Measurements from ENCODE around the gene GRP.
A peak's percentile ranks its signal among the peaks of the same experiment; 100 is the strongest.
"Not testable (repeated sequence)": the region's sequence is repeated elsewhere in the genome, so short reads cannot be mapped to it uniquely, and the experiment has no call there.

The GRP gene

DNA sequence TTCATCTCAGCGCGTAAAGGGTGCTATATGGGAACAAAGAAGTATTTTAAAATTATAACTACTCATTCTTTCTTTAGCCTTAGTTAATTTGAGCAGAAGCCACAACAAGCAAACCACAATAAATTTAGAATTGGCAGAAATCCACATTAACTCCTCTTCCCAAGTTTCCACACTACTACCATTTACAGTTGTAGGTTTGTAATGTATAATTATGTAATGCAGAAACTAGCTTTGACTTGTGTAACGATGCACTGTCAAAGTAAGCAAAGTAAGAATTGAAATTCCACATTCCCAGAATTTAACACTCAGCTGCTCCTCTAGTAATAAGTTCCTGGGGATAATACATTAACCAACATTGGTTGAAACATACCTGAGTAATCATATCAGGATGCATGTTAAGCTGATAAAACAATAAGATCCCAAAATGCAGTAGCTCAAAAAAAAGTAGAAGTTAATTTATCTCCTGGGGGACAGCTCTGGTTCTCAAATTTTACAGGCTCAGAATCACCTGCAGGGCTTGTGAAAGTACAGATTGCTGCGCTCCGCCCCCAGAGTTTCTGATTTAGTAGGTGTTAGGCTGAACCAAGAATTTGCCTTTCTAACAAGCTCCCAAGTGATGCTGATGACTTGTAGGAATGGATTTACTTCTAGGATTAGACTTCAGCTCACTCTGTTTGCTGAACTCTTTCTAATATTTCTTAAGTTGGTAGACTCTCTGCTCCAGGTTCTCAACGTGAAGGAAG, 9.9 kb downstream of the GRP start:
- FAIRE-seq, result no peak

DNA sequence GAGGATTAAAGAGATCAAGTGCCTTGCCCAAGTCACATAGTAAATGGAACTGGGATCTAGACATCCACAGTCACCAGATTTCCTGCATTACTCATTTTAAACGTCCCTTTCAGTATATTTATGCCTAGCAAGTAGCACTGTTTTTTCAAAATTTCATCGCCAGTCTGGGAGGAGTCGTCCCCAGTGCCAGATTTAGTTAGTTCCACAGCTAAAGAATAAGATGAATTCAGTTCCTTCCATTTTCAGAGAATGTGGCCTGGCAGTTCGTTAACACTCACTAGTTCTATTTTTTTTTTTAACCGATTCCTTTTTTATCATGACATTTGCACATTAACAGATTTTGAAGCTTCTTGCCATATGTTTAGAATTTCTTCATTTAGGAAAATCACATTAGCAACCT, 11.2 kb downstream of the GRP start:
- FAIRE-seq, result no peak

DNA sequence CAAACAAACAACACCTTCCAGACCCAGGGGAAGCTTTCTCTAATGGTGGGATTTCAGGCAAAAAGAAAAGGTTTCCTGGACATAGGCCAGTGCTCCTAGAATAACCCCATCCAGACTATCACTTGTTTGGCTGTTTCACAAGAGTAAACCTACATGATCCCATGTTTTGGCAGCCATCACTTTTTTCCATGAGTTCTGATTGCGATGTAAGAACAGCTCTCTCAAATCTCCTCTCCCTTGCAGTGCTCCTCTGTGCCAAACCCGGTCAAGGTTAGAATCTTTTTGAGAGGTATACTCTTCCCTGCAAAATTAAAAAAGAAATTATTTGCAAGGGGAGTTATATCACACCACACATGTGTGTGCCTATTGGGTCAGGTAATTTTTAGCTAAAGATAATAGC, 11.9 kb downstream of the GRP start:
- no peak for FAIRE-seq

DNA sequence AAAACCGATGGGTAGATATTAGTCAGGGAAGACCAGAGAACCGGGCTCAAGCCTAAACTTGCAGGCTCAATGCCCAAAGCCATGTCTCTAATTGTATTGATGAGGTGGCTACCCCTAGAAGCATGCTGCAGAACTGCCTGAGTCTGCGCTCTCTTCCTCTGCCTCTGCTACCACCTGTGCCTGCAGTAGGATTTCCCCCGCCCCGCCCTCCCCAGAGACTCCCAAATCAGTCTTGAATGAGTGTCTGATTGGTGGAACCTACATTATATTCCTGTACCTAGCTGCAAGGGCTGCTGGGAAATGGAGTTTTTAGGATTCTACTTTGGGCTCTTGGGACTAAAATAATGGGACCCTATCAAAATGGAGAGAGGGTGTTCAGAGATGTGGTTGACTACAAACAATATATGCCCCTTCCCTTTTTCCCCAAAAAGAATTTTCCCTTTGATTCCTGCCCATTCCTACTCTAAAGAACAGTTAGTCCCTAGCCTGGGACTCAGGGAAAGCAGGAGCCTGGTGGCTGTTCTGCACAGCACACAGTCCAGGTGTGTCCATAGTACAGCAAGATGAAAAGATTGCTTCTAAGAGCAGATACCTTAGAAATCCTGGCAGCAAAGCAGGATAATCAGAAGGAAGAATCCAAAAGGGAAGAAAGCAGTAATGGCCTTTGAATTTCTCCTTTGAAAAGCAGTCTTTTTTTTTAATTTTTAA, 12.5 kb downstream of the GRP start:
- FAIRE-seq, result no peak

DNA sequence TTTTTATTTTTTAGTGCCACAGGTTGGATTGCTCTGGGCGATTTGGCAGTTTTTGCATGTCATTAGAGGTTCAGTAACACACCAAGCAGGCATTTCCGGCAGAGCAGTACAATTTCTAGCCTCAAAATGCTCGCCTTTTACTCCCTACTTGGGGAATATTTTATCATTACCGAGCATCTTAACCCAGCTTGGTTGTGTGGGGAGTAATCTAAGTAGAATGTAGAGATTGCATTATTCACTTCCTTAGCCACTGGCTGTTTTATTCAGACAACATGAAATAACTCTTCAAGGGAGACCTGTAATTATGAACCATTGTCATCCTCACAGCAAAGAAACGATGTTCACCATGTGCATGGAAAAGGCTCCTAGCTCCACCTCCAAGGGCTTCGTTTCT, 13.1 kb downstream of the GRP start:
- no peak for FAIRE-seq

DNA sequence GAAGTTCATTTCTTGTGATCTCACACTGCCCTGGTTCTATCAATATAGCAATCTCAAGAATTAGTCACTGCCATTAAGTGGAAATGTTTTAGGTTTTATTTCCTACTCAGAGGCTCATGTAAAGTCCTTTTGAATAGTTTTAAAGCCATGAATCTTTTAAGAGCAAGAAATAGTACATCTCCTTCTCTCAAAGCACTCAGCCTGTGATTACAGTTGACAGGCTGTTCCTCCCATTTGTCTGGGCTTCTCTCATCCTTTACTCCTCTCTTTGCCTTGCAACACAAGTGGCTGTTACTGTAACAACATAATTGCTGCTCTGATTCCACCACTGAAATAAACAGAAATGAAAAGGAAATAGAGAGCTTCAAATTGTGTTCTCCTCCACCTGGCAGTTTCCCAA, 18.4 kb downstream of the GRP start:
- no peak for FAIRE-seq

DNA sequence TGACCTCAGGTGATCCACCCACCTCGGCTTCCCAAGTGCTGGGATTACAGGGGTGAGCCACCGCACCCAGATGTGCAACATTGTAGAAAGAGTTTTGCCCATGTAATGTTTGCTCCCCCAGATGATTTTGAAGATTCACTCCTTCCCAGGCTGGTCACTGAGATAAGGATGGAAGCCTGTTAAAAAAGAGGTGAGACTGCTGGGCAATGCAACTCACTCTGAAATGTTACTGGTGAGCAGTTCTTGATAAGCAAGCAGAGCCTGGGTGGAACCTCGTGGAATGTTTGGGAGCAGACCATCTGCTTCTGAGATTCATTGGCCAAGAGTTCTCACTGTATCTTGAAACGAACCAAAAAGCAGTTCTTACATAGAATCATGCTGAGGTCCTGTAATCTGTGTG, 19.7 kb downstream of the GRP start:
- FAIRE-seq, result no peak

DNA sequence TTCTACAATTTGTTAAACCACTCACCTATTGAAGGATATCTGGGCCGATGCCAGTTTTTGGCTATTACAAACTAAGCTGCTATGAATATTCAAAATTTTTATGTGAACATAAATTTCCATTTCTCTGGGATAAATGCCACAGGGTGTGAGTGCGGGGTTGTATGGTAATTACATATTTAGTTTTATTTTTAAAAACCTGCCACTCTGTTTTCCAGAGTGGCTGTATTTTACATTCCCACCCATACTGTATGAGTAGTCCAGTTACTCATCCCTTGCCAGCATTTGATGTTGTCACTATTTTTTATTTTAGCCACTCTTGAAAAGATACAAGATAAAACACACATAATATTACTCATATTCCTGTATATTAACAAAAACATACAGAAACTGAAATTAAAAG, 22.9 kb downstream of the GRP start:
- FAIRE-seq, result no peak

DNA sequence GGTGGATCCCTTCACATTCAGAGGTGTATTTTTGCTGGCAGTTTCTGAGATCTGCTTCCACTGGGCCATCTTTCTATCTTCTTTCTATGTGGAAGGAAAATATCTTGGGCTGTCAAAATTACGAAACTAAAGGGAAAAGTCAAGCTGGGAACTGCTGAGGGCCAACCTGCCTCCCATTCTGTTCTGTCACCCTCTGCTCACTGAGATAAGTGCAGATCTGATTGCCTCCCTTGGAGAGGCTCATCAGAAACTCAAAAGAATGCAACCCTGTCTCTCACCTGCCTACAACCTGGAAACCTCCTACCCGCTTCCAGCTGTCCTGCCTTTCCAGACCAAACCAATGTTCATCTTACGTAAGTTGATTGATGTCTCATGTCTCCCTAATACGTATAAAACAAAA, 26.8 kb downstream of the GRP start:
- no peak for FAIRE-seq

DNA sequence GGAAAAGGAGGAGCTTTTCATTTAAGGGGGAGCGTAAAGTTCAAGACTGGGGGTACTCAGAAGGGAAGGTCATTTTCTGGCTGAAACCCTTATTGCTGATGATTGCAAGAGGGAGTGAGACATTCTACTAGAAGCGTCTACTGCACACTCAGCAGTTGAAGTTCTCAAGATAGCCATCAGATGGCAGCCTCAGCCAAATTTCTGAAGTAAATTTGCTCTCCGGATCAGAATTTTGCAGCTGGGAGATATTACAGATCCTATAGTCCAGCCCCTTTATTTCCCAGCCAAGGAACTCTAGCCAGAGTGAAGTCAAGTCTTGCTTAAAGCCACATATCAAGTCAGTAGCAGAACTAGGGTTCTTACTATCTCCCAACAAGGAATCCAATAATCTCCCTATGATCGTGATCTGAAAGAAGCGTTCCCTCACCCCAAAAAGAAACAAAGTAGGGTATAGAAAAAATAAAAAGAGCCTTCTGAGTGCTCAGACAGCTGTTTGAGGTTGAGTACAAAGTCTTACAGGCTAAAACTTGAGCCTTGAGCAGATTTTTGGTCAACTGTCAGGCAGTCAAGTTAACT, 29.3 kb downstream of the GRP start:
- peak; percentile 82 for FAIRE-seq

DNA sequence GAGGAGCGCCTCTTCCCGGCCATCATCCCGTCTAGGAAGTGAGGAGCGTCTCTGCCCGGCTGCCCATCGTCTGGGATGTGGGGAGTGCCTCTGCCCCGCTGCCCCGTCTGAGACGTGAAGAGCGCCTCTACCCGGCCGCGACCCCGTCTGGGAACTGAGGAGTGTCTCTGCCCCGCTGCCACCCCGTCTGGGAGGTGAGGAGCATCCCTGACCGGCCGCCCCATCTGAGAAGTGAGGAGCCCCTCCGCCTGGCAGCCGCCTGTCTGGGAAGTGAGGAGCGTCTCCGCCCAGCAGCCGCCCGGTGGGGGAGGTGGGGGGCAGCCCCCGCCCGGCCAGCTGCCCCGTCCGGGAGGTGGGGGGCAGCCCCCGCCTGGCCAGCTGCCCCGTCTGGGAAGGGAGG, 35.5 kb downstream of the GRP start:
- not testable (repeated sequence) for FAIRE-seq

DNA sequence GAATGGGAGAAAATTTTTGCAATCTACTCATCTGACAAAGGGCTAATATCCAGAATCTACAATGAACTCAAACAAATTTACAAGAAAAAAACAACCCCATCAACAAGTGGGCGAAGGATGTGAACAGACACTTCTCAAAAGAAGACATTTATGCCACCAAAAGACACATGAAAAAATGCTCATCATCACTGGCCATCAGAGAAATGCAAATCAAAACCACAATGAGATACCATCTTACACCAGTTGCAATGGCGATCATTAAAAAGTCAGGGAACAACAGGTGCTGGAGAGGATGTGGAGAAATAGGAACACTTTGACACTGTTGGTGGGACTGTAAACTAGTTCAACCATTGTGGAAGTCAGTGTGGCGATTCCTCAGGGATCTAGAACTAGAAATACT, 41.9 kb downstream of the GRP start:
- FAIRE-seq, result not testable (repeated sequence)

DNA sequence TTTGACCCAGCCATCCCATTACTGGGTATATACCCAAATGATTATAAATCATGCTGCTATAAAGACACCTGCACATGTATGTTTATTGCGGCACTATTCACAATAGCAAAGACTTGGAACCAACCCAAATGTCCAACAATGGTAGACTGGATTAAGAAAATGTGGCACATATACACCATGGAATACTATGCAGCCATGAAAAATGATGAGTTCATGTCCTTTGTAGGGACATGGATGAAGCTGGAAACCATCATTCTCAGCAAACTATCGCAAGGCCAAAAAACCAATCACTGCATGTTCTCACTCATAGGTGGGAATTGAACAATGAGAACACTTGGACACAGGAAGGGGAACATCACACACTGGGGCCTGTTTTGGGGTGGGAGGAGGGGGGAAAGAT, 42.3 kb downstream of the GRP start:
- FAIRE-seq, result not testable (repeated sequence)

DNA sequence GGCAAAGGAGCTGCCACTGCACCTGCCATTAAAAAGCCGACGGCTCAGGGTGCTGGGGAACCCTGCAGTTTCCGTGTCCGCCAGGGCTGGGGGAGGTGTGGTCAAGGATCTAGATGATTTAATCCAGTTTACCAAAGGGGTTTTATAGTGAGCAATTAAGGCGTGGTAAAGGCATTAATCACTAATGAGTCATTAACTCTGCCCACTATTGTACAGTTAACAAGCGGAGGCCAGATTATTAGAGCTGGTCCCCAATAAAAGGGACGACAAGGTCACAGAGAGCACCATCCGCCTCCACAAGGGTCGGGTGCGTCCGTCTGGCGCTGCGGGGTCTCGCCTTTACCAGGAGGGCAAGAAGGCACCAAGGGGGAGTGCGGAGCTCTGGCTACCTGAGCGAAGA, 43.7 kb downstream of the GRP start:
- FAIRE-seq, result no peak

DNA sequence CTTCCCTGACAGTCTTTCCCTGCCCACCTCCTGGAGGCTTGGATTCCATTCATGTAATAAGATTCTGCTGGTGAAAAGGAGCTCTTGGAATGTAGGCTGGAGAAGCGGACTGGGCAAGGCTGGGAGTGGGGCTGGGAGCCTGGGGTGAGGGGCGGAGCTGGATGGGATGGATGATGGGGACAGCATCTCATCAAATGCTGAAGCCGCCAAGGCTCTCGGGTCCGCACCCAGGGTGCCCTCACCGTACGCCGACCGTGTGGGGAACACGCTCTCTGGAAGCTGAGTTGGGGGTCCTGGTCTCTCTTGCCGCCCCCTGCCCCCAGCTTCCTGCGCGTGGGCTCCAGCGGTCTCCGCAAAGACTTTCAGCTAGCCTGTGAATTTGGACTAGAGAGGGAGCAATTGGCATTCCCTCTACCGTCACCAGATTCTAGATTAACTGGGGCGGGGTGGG, 44.2 kb downstream of the GRP start:
- no peak for FAIRE-seq

DNA sequence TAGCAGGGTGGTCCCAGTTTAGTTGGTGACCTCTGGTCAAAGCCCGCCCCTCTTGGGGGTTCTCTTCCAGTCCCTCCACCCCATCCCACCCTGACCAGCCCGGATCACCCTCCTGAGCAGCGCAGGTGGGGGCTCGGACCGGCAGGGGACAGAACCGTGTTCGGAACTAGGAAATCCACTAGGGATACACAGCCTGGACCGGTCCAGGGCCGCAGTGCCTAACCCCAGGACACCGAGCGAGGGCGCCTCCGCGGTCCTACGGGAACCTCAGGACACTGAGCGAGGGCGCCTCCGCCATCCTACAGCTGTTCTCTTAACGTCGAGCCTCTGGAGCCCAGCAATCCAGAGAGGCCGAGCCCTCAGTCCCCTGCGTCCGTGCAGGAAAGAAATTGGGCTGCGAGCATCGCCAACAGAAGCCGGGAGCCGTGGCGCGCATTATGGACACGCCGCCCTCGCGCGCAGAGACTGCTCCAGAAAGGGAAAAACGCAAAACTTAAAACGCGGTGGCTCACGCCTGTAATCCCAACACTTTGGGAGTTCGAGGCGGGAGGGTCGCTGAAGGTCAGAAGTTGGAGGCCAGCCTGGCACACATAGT, 44.8 kb downstream of the GRP start:
- FAIRE-seq, result no peak

DNA sequence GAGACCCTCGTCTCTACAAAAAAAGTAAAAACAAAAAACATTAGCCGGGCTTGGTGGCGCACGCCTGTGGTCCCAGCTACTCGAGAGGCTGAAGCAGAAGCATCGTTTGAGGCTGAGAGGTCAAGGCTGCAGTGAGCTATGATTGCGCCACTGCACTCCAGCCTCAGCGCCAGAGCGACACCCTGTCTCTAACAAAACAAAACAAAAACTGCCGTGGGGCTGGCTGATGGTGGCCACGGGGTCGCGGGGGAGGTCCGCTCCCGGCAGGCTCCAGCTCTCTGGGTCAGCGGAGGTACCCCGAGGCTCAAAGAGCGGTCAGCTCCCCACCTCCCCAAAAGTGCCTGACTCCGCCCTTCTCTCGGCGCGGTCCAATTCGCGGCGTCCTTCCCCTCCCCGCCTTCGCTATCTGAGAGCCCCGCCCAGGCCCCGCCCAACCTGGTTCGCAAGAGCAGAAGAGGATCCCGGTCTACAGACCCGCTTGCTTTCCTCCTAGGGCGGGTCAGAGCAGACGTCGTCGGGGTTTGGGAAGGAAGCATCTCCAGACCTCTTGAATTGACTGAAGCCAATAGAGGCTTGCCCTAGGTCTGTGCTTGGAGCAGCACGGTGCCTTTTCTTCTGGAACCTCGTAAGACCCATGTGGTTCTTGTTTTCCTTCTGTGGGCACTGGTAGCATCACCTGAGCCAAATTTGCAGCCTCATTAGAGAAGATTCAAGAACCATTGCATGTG, 45.5 kb downstream of the GRP start:
- no peak for FAIRE-seq

DNA sequence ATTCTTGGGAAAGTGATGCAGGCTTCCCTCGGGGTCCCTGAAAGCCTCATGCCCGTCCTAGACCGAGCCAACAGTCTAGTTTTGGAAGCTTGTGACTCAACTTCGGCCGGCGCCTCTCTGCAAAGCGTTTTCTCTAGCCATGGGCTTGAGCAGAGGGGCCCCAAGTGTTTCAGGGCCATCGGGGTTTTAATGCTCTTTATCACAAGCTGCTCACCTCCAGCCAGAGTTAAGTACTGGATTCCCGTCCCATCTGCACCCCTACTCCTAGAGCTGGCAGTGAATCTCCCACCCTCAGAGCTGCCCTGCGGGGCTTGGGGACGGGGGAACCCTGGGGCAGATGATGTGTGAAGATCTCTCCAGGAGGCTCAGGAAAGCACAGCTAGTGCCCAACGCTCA, 46.0 kb downstream of the GRP start:
- no peak for FAIRE-seq

DNA sequence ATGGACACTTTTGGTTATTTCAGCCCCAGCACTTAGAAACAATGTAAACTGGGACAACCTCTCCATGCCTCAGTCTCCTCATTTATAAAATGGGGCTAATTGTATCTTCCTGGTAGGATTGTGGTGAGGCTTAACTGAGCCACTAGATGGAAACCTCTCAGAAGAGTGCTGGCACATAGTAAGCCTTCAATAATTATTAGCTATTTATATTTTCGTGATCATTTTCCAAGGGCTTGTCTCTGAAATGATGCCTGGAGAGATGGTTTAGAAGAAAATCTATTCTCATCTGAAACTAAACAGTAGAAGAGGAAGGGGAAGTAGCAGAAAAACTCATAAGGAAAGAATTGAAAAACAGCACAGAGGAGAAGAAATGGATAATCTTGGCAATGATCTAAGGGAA, 46.5 kb downstream of the GRP start:
- FAIRE-seq, result no peak

DNA sequence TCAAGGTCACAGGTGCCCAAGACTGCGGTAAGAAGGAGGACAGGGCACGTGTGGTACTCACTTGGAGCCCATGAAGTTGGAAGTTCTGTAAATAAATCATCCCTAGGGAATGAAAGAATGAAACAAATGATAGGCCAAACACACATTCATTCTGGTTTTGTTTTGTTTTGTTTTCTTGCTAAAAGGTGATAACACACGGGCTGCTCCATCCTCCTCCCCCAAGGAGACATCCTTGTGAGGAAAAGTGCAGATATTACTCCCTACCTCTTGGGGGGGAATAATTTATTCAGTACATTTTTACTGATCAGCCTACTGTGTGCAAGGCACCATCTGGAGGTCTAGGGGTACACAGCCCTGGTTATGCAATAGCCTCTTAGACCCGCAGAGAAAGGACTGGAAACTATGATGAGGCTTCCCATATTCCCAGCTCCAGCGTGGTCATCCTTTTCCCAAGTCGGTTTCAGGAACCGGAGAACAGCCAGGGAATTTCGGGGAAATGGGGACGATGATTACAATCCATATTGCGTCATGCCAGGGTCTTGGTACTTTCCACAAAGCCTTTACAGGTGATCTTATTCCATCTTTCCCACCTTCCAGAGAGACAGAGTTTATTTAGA, 47.0 kb downstream of the GRP start:
- no peak for FAIRE-seq

DNA sequence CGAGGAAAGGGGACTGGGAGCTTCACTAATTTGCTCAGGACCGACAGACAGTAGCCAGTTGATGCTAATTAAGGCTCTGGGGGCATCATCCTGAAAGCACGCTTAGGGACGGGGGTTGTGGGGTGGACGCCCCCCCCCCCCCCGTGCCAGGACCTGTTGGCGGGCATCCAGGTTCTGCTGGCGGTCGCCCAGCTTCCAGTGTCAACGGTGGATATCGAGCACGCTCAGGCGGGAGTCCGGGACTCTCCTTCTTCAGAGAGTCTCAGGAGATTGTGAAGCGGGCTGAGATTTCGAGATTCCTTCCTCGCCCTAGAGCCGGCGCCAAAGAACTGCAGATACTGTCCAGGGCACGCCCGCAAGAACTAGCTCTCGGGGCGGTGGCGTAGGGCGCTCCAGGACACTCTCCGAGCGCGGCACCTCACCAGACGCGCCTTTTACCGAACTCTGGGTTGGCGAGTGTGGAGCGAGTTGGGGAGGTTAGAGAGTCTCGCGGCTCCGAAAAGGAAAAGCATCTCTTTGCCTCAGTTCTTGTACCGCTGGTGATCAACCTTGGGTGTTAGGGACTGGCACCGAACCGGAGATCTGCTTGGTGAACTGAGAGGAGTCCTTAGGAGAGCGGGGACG, 47.7 kb downstream of the GRP start:
- no peak for FAIRE-seq

DNA sequence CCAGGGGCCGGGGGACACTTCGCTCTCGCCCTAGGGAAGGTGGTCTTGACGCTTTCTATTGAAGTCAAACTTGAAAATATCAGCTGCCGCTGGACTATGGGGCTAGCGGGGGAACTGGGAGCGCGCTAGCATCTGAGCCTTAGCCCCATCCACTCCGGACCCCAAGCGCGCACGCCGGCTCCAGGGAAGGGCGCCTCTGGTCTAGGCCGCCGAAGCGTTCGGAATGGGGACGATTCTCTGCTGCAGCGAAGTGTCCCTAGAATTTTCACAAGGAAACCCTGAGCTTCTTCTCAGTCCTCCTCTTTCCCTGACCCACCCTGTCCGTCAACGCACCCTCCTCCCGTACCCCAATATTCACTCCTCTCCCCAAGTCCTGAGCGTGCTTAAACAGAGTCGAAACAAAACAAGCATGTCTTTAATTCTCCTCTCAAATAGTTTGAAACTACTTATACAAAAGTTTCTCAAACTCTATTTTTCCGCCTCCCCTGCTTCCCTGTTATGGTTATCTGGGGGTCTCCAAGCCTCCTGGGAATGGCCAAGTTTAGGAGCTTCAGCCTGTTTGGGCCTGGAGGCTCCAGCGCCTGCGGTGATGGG, 48.3 kb downstream of the GRP start:
- no peak for FAIRE-seq
